A673 (cell line): ENCODE results near the gene HDGFL3.

Source experiments
- EZH2 ChIP-seq: fragments of 200-600 bp; sonication (generic); IDR thresholded peaks from 2 replicates; pipeline ENCODE4 v1.6.1; 2017; ENCODE audit warnings: borderline replicate concordance, low read depth, mild to moderate bottlenecking, mixed read lengths, antibody characterized with exemption, low read length; ENCODE audit not compliant: poor library complexity, severe bottlenecking
- TF ChIP-seq, protein P1 (sequence below): fragments of 300-800, 200-600 bp; sonication (generic); conservative IDR thresholded peaks from 2 replicates; pipeline ENCODE4 v1.5.1; 2017; ENCODE audit warnings: low read depth, mild to moderate bottlenecking, antibody characterized with exemption, low read length, moderate library complexity, mixed read lengths

DNA sequence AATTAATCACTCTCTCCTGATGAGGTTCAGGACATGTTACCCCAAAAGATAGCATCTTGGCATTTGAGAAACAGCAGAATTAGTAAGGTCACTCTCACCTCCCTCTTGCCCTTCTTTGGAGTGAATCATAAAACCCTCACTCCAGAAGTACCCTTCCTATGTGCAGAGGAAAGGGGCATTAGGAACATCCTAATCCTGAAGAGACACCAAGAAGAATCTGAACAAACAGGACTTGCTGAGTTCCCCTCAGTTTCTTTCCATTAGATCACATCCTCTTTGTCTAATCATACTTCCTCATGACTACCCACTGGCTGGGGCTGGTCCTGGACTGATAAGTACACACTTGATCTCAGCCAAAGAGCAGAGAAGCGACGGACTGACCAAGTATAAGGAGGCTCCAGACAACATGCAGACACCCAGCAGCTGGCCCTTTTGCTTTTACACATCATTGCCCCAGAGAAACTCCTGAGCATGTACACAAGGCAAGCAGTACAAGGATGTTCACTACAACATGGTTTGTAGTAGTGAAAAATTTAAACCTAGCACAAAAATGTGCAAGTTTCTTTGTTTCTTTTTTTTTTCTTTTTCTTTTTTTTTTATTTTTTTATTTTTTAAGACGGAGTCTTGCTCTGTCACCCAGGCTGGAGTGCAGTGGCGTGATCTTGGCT, 115.2 kb downstream of the HDGFL3 start:
- TF ChIP-seq, protein P1, sequence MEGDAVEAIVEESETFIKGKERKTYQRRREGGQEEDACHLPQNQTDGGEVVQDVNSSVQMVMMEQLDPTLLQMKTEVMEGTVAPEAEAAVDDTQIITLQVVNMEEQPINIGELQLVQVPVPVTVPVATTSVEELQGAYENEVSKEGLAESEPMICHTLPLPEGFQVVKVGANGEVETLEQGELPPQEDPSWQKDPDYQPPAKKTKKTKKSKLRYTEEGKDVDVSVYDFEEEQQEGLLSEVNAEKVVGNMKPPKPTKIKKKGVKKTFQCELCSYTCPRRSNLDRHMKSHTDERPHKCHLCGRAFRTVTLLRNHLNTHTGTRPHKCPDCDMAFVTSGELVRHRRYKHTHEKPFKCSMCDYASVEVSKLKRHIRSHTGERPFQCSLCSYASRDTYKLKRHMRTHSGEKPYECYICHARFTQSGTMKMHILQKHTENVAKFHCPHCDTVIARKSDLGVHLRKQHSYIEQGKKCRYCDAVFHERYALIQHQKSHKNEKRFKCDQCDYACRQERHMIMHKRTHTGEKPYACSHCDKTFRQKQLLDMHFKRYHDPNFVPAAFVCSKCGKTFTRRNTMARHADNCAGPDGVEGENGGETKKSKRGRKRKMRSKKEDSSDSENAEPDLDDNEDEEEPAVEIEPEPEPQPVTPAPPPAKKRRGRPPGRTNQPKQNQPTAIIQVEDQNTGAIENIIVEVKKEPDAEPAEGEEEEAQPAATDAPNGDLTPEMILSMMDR = no peak
- TF ChIP-seq EZH2 = no peak
